NT2/D1 (cell line): ENCODE results near the gene KMT2A.

Experiments used
- SUZ12 ChIP-seq: IDR thresholded peaks from 2 replicates; pipeline ENCODE4 v1.6.1; 2011; ENCODE audit not compliant: insufficient read length, insufficient read depth; ENCODE audit errors: extremely low read depth
- YY1 ChIP-seq: IDR thresholded peaks from 2 replicates; pipeline ENCODE4 v1.6.1; 2011; ENCODE audit not compliant: insufficient read length, insufficient read depth

GRCh38 chr11:118572981-118573550 is 136.8 kb downstream of the KMT2A start:
- no peak for TF ChIP-seq YY1
- TF ChIP-seq SUZ12: no peak
